Left ventricle myocardium superior (tissue), 1 donor: ENCODE data around the gene BGN. TPM values are rescaled to one million over a fixed set of nuclear protein-coding genes. Genes with fewer than 3 reads are reported as not detected.

Experiments
- ATAC-seq: fragments of 200-7000 bp; cut with Tn5 transposase; one replicate; pipeline ENCODE4 v1.9.1; 2020; ENCODE audit warnings: mild to moderate bottlenecking, moderate library complexity
- DNase-seq: peaks from one replicate; pipeline ENCODE4 v3.0.0-alpha.2; 2020
- intact Hi-C: fragments of 100-400 bp; cut with micrococcal nuclease; formaldehyde crosslinking; loops from one replicate; pipeline ENCODE4 v1.11.0; 2022
- total RNA-seq: library from RNA; stranded (reverse); fragmentation: NEBNext Ultra II Directional; extraction: Animal tissue kit (Norgen Biotek cat#: 25700); gene quantifications from one replicate; pipeline ENCODE4 v1.2.1, GENCODE V29; 2021
- donor health status: DM: no; HTN: yes; CAD: no; lungs with severe emphysema.

The BGN gene
- total RNA-seq, 1 donor from 2014 or later: 40.6 TPM

- DNase-seq: no peak
- intact Hi-C loops: no loop called here
- ATAC-seq: no peak
Observed at GRCh38 chrX:153547195-153547594, 52.4 kb downstream of the BGN start.

GRCh38 chrX:153549231-153549630, 54.5 kb downstream of the BGN start:
- intact Hi-C loops: no loop called here
- DNase-seq (no peak), ATAC-seq (no peak)

- no peak for ATAC-seq
- no peak for DNase-seq
- intact Hi-C loops: no loop called here
Observed at GRCh38 chrX:153549807-153550206, 55.0 kb downstream of the BGN start.

GRCh38 chrX:153551135-153551534, 56.4 kb downstream of the BGN start:
- intact Hi-C loops: no loop called here
- no peak for ATAC-seq
- no peak for DNase-seq

GRCh38 chrX:153554519-153555167, 59.9 kb downstream of the BGN start:
- DNase-seq (peak; percentile 78), ATAC-seq (peak; percentile 81)
- intact Hi-C loops: no loop called here

- intact Hi-C loops: no loop called here
- DNase-seq (no peak), ATAC-seq (no peak)
Observed at GRCh38 chrX:153556767-153557166, 62.0 kb downstream of the BGN start.

- intact Hi-C loops: no loop called here
- no peak for ATAC-seq
- DNase-seq: no peak
Observed at GRCh38 chrX:153557618-153558355, 63.0 kb downstream of the BGN start.

Other genes starting within 250 kb of the BGN start
- not detected for gene PNMA6F, start 173.2 kb upstream of the BGN start, total RNA-seq
- gene ZNF275, start 160.8 kb upstream of the BGN start, total RNA-seq: 6.1 TPM
- gene PNMA6E, start 93.6 kb upstream of the BGN start, total RNA-seq: not detected
- 0.57 TPM for gene ZFP92, start 83.5 kb upstream of the BGN start, total RNA-seq
- 0.25 TPM for gene TREX2, start 48.9 kb upstream of the BGN start, total RNA-seq
- 16.2 TPM for gene HAUS7, start 24.4 kb upstream of the BGN start, total RNA-seq
- not detected for gene ATP2B3, start 22.7 kb downstream of the BGN start, total RNA-seq
- gene CCNQ, start 104.2 kb downstream of the BGN start, total RNA-seq: 42.5 TPM
- gene DUSP9, start 152.2 kb downstream of the BGN start, total RNA-seq: 0.10 TPM
- gene PNCK, start 178.8 kb downstream of the BGN start, total RNA-seq: 14.5 TPM
- 208 TPM for gene SLC6A8, start 192.9 kb downstream of the BGN start, total RNA-seq
- 91.6 TPM for gene BCAP31, start 229.4 kb downstream of the BGN start, total RNA-seq
- 16.5 TPM for gene ABCD1, start 229.9 kb downstream of the BGN start, total RNA-seq